Mucosa of descending colon (tissue), 3 donors: ENCODE measurements around the gene PSMA8. TPM values are rescaled to one million over a fixed set of nuclear protein-coding genes. Genes with fewer than 3 reads are reported as not detected.
"Not testable (repeated sequence)": the region's sequence is repeated elsewhere in the genome, so short reads cannot be mapped to it uniquely, and the experiment has no call there.

ENCODE experiments used
- ATAC-seq: fragments of 200-7000 bp; cut with Tn5 transposase; one replicate; pipeline ENCODE4 v1.9.1; 2020; ENCODE audit warnings: mild to moderate bottlenecking, moderate library complexity
- DNase-seq, 3 donors: peaks; one replicate each; pipeline ENCODE4 v3.0.0-alpha.2; 2020
- H3K36me3 ChIP-seq: fragments of 200-600 bp; one replicate; pipeline ENCODE4 v1.8.0; 2021; ENCODE audit warnings: low read depth, mild to moderate bottlenecking
- H3K4me1 ChIP-seq: fragments of 200-600 bp; one replicate; pipeline ENCODE4 v1.8.0; 2021; ENCODE audit warnings: low read depth, mild to moderate bottlenecking
- H3K4me3 ChIP-seq: fragments of 200-600 bp; one replicate; pipeline ENCODE4 v1.8.0; 2021; ENCODE audit warnings: mild to moderate bottlenecking
- H3K9me3 ChIP-seq: fragments of 200-600 bp; one replicate; pipeline ENCODE4 v1.8.0; 2021; ENCODE audit warnings: mild to moderate bottlenecking
- intact Hi-C, 2 donors: fragments of 100-400 bp; cut with DNase I in 1 of 2; cut with micrococcal nuclease in 1 of 2; formaldehyde crosslinking; loops; one replicate each; pipeline versions ENCODE4 v1.11.0 to v1.11.1; 2022; cut with DNase I, micrococcal nuclease
- total RNA-seq, 3 donors: library from RNA; stranded (reverse); fragmentation: NEBNext Ultra II Directional in 2 of 3; extraction: Animal tissue kit (Norgen Biotek cat#: 25700) in 2 of 3; gene quantifications; one replicate each; pipeline versions ENCODE4 v1.2.1 to v1.2.4, GENCODE V29; 2021 to 2023
- TF ChIP-seq, protein P1 (sequence below): fragments of 200-600 bp; IDR thresholded peaks from one replicate; pipeline ENCODE4 v1.8.0; 2022; ENCODE audit warnings: antibody characterized with exemption, mild to moderate bottlenecking
- donor health status: DM: no; HTN: no; CAD: no; lungs with moderate emphysema.
- donor health status: DM: no; HTN: no; CAD: no.
- donor health status: DM: no; HTN: yes; CAD: no.

PSMA8 gene
- total RNA-seq, 3 donors from 2014 or later, result not detected

GRCh38 chr18:26226229-26227050, 92.8 kb downstream of the PSMA8 start, which contains the start of gene TAF4B:
TSS of gene TAF4B (plus strand) at chr18:26226445. CDS start at chr18:26226934, 489 bp downstream.
- TF ChIP-seq, protein P1, sequence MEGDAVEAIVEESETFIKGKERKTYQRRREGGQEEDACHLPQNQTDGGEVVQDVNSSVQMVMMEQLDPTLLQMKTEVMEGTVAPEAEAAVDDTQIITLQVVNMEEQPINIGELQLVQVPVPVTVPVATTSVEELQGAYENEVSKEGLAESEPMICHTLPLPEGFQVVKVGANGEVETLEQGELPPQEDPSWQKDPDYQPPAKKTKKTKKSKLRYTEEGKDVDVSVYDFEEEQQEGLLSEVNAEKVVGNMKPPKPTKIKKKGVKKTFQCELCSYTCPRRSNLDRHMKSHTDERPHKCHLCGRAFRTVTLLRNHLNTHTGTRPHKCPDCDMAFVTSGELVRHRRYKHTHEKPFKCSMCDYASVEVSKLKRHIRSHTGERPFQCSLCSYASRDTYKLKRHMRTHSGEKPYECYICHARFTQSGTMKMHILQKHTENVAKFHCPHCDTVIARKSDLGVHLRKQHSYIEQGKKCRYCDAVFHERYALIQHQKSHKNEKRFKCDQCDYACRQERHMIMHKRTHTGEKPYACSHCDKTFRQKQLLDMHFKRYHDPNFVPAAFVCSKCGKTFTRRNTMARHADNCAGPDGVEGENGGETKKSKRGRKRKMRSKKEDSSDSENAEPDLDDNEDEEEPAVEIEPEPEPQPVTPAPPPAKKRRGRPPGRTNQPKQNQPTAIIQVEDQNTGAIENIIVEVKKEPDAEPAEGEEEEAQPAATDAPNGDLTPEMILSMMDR, result no peak
- peak; percentile 94 to 97 (median 95) for DNase-seq
- Histone ChIP-seq H3K36me3 (no peaks in the 10 kb centered on the region), H3K9me3 (no peaks in the 10 kb centered on the region), H3K4me3 (peak within 1 kb of the TSS; percentile 42), H3K4me1 (peaks cover 9% of the 10 kb centered on the region)
- peak; percentile 97 for ATAC-seq
- intact Hi-C loops, result loop anchor here in 1 of 2 donors (10.0 kb wide), 1 partner anchor 132 kb away; the partner anchor contains the start of gene SS18

- Histone ChIP-seq H3K36me3 (no peaks in the 10 kb centered on the region), H3K4me3 (peak overlapping the region; percentile 42), H3K4me1 (peaks cover 9% of the 10 kb centered on the region), H3K9me3 (no peaks in the 10 kb centered on the region)
- ATAC-seq, result peak; percentile 17
- TF ChIP-seq, protein P1, result no peak
- no peak for DNase-seq
- intact Hi-C loops, result loop anchor here in 1 of 2 donors (10.0 kb wide), 1 partner anchor 132 kb away; the partner anchor contains the start of gene SS18
Observed at GRCh38 chr18:26227051-26227670, 93.5 kb downstream of the PSMA8 start.

- H3K4me1 ChIP-seq, result peaks cover 9% of the 10 kb centered on the region
- no peaks in the 10 kb centered on the region for H3K9me3 ChIP-seq
- DNase-seq (no peak), ATAC-seq (no peak)
- no peaks in the 10 kb centered on the region for H3K36me3 ChIP-seq
- intact Hi-C loops, result loop anchor here in 1 of 2 donors (10.0 kb wide), 1 partner anchor 134 kb away; the partner anchor contains the start of gene SS18
- H3K4me3 ChIP-seq, result no peak overlapping the region
- TF ChIP-seq, protein P1, result no peak
Observed at GRCh38 chr18:26228562-26229260, 95.0 kb downstream of the PSMA8 start.

DNA sequence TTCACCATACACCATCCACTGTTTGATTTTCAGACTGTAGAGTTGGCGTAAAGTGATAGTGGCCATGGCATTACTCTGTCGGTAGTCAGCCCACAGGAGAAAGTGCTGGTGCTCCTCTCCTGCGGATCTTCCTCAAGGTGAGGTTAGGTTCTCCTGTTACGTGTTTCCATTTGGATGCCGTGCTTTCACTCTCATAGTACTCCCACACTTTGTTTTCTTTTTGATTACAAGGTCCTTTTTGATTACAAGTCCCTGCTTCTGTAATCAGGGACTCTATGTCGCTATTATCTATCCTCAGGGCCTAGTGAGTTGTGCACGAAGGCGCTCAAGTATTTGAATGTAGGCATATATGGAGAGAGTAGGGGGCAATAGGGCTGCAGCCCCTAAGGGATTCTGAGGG, 96.8 kb downstream of the PSMA8 start:
- H3K4me1 ChIP-seq, result peaks cover 8% of the 10 kb centered on the region
- TF ChIP-seq, protein P1, result no peak
- no peak for DNase-seq
- intact Hi-C loops, result no loop called here
- ATAC-seq, result no peak
- H3K9me3 ChIP-seq, result no peaks in the 10 kb centered on the region
- H3K4me3 ChIP-seq, result no peak overlapping the region
- H3K36me3 ChIP-seq, result no peaks in the 10 kb centered on the region

DNA sequence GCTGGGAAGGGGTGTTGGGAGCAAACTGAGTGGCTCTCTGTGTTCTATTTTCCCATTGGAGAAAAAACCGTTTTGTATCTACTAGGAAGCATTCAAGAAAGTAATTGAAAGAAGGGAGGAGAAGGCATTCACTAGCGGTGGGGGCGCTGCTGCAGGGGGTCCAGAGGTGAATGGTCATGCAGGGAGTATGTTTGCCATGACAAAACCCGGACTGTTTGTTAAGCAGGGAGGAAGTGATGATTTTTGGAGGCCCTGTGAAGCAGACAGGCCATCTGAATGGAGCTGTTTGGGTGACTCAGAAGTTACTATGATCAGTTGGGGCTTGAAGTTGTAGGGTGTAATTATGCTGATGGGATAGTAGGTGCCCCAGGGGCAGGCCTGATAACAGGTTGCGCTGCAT, 99.5 kb downstream of the PSMA8 start:
- ATAC-seq (no peak), DNase-seq (no peak)
- intact Hi-C loops, result no loop called here
- Histone ChIP-seq H3K4me3 (no peak overlapping the region), H3K9me3 (no peaks in the 10 kb centered on the region), H3K4me1 (no peaks in the 10 kb centered on the region), H3K36me3 (no peaks in the 10 kb centered on the region)
- TF ChIP-seq, protein P1, result no peak

DNA sequence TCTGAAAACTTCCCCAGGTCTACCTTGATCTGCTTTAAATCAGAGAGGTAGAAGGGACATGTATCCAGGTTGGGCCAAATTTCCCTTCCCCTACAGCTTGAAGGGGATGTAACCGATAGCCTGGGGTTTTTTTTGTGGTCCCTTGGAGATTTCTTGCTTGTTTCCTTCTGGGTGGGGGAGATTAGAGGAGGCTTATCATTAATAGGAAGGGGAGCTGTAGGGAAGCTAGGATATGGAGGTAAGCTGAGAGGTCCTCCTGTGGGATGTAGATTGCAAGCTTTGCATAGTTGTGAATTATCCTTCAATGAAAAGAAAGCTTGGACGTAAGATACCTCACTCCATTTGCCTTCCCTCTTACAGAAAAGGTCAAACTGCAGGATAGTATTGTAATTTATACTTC, 103.7 kb downstream of the PSMA8 start:
- DNase-seq, intact Hi-C loops, ATAC-seq, H3K4me3 ChIP-seq, H3K4me1 ChIP-seq, H3K36me3 ChIP-seq, H3K9me3 ChIP-seq: not testable (repeated sequence)

DNA sequence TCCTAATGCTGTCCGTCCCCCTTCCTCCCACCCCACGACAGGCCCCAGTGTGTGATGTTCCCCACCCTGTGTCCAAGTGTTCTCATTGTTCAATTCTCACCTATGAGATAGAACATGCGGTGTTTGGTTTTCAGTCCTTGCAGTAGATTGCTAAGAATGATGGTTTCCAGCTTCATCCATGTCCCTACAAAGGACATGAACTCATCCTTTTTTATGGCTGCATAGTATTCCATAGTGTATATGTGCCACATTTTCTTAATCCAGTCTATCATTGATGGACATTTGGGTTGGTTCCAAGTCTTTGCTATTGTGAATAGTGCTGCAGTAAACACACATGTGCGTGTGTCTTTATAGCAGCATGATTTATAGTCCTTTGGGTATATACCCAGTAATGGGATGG, 105.0 kb downstream of the PSMA8 start:
- intact Hi-C loops, H3K4me3 ChIP-seq, ATAC-seq, H3K36me3 ChIP-seq, H3K4me1 ChIP-seq, DNase-seq: not testable (repeated sequence)
- H3K9me3 ChIP-seq, result peaks cover 14% of the 10 kb centered on the region

DNA sequence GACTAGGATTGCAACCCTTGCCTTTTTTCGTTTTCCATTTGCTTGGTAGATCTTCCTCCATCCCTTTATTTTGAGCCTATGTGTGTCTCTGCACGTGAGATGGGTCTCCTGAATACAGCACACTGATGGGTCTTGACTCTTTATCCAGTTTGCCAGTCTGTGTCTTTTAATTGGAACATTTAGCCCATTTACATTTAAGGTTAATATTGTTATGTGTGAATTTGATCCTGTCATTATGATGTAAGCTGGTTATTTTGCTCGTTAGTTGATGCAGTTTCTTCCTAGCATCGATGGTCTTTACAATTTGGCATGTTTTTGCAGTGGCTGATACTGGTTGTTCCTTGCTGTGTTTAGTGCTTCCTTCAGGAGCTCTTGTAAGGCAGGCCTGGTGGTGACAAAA, 108.7 kb downstream of the PSMA8 start:
- ATAC-seq, H3K36me3 ChIP-seq, H3K4me1 ChIP-seq, DNase-seq, H3K4me3 ChIP-seq, intact Hi-C loops: not testable (repeated sequence)
- peaks cover 24% of the 10 kb centered on the region for H3K9me3 ChIP-seq
